GM19463 (cell line): ENCODE results near the gene ALOX12.
"Not testable (repeated sequence)": the region's sequence is repeated elsewhere in the genome, so short reads cannot be mapped to it uniquely, and the experiment has no call there.

ENCODE experiments used
- ATAC-seq: cut with Tn5 transposase; IDR thresholded peaks from one replicate; pipeline ENCODE4 v1.9.1; 2021; ENCODE audit warnings: mild to moderate bottlenecking, moderate library complexity; ENCODE audit not compliant: unreplicated experiment

The ALOX12 gene

DNA sequence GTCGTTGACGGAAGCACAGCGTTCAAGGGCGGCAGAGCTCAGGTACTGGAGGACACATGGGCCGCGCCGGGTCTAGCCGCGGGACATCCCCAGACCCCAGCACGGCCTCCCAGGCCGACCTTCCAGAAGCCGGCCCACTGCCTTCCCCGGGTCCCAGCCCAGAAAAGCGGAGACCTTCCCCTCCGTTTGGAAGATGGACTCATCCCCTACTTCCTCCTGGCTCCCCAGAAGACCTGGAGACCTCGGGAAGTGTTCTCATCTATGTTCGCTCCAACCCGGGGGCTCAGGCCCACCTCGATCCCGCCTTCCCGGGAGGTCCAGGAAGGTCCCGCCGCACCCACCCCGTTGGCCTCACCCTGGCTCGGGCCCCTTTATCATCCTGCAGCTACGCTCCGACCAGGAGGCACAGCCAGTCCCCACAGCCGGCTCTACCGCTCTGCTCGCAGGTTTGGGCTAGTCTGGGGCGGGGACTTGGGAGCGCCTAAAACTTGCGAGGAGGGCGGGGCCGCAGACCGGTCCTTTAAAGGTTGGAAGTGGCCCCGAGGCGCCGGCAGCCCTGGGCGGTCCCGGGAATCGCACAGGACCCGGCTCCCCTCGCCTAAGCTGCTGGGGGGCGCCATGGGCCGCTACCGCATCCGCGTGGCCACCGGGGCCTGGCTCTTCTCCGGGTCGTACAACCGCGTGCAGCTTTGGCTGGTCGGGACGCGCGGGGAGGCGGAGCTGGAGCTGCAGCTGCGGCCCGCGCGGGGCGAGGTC is at the start of gene ALOX12:
Gene ALOX12 (plus strand): TSS at position 550 of the 756 bp plus-strand sequence. CDS start 69 bp downstream, at position 619.
- ATAC-seq, result no peak

DNA sequence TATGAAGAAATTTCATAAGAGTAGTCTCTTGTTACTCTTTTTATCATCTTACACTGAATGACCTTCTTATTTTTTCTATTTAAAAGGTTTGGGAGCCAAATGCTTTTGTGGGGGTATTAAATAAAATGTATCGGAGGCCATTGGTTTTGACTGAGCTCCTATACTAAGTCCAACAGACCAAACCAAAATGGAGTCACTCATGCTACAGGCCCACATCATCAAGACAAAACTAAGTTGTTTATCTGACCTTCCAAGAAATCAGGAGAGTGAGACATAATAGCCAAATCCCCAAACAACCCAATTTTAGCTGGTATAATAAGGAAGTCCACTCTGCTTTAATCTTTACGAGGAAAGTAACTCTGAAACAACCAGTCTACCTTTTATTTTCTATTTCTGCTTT is 48.1 kb upstream of the ALOX12 start:
- ATAC-seq, result no peak

- no peak for ATAC-seq
Observed at GRCh38 chr17:6948562-6948961, 47.3 kb upstream of the ALOX12 start.

GRCh38 chr17:6948976-6949375 is 46.9 kb upstream of the ALOX12 start:
- ATAC-seq, result no peak

DNA sequence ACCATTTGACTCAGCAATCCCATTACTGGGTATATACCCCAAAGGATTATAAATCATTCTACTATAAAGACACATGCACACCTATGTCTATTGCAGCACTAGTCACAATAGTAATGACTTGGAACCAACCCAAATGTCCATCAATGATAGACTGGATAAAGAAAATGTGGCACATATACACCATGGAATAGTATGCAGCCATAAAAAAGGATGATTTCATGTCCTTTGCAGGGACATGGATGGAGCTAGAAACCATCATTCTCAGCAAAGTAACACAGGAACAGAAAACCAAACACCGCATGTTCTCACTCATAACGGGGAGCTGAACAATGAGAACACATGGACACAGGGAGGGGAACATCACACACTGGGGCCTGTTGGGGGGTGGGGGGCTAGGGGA is 44.9 kb upstream of the ALOX12 start:
- ATAC-seq, result not testable (repeated sequence)

GRCh38 chr17:6953689-6954088 is 42.2 kb upstream of the ALOX12 start:
- ATAC-seq, result no peak

- ATAC-seq, result no peak
Observed at GRCh38 chr17:6959700-6960099, 36.1 kb upstream of the ALOX12 start.

DNA sequence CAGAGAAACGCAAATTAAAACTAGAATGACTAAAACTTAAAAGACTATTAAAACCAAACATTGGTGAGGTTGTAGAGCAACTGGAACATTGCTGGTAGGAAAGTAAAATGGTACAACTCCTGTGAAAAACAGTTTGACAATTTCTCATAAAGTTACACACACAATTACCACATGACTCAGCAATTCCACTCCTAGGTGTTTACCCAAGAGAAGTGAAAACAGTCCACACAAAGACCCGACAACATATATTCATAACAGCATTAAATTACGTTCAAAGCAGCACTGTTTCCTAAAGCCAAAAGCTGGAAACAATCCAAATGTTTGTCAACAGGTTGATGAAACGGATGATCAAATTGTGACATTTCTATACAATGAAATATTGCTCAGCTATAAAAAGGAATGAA is 26.5 kb upstream of the ALOX12 start:
- no peak for ATAC-seq

DNA sequence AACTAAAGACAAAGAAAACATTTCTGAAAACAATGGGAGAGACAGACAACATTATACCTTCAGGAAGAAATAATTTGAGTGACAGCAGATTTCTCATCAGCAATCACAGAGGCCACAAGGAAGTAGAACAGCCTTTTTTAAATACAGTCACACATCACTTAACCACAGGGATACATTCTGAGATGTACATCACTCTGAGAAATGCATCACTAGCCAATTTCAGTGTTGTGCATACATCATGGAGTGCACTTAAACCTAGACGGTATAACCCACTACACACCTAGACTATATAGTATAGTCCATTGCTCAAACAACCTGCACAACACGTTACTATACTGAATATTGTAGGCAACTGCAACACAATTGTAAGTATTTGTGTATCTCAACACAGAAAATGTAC is 24.9 kb upstream of the ALOX12 start:
- no peak for ATAC-seq

GRCh38 chr17:6979440-6979839 is 16.4 kb upstream of the ALOX12 start:
- not testable (repeated sequence) for ATAC-seq

DNA sequence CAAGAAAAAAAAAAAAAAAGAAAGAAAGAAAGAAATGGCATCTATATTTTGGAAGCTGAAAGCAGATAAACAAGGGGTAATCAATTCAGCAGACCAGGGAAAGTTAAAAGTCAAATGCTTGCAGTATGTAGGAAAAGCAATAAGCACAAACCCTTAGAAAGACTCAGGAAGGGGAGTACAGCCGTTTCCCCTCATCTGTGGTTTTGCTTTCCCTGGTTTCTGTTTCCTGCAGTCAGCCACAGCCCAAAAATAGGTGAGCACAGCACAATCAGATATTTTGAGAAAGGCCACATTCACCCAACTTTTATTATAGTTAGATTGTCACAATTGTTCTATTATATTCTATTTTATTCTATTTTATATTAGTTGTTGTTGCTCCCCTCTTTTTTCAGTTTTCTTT is 14.4 kb upstream of the ALOX12 start:
- no peak for ATAC-seq

- no peak for ATAC-seq
Observed at GRCh38 chr17:6985266-6985665, 10.6 kb upstream of the ALOX12 start.

DNA sequence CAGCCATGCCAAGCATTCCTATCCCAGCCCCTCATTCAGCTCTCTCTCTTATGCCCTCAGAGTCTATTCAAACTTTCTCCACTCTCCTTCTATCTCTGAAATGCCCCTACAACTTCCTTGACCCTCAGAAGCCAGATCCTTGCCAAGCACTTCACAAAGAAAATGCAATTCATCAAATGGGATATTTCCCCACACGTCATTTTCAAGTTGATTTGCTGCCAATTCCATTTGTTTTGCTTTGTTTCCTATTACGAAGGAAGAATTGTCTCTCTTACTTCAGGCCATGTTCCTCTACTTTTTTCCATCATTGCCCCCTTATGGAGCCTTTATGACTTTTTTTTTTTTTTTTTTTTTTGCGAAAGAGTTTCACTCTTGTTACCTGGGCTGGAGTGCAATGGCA is 9.2 kb upstream of the ALOX12 start:
- ATAC-seq, result no peak

- no peak for ATAC-seq
Observed at GRCh38 chr17:6989779-6990178, 6.1 kb upstream of the ALOX12 start.

DNA sequence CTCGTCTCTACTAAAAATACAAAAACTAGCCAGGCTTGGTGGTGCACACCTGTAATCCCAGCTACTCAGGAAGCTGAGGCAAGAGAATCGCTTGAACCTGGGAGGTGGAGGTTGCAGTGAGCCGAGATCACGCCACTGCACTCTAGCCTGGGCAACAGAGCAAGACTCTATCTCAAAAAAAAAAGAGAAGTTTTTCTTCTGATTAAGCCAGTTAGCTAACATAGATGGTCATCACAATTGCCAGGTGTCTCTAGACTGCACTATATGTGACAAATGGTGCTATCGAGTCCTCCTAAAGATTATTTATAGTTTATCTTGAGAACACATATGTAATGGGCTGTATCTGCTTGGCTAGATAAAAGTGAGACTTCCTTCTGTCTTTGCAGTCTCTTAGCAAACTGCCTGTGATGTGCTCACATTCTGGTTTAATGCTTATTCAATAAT is 2.2 kb upstream of the ALOX12 start:
- ATAC-seq, result not testable (repeated sequence)

- ATAC-seq, result no peak
Observed at GRCh38 chr17:6994118-6994598, 1.7 kb upstream of the ALOX12 start.

- no peak for ATAC-seq
Observed at GRCh38 chr17:6994666-6995256, 1.1 kb upstream of the ALOX12 start.

GRCh38 chr17:6996256-6997011 is 585 bp downstream of the ALOX12 start:
- no peak for ATAC-seq

GRCh38 chr17:6997171-6997570 is 1.3 kb downstream of the ALOX12 start:
- no peak for ATAC-seq

- no peak for ATAC-seq
Observed at GRCh38 chr17:6998855-6999508, 3.1 kb downstream of the ALOX12 start.

DNA sequence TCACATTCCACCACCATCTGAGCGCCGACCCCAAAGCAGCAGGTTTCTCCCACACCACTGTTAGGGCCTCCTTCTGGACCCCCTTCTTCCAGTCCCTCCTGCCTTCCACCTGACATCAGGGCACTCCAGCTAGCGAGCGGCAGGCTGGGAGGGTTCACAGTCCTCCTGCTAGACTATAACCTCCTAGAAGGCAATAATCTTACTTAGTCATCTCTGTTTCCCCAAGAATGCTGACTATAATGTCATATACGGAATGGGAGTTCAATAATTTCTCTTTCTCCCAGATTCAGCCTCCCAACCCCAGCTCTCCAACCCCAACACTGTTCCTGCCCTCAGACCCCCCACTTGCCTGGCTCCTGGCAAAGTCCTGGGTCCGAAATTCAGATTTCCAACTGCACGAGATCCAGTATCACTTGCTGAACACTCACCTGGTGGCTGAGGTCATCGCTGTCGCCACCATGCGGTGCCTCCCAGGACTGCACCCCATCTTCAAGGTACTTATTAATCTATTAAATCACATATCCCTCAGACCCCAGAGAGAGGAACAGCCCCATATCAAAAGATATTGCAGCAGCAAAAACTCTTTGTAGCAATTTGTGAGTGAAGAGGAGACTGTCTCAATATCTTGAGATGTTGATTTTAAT is 5.6 kb downstream of the ALOX12 start:
- ATAC-seq, result no peak
